Measurements from ENCODE around the gene SPTBN4.

GRCh38 chr19:40550951-40551350 is 84.2 kb downstream of the SPTBN4 start:
- no peak for TF ChIP-seq EP300 (IDR thresholded peaks at IDR 0.05; ENCODE audit: borderline replicate concordance)
- TF ChIP-seq REST (IDR thresholded peaks at IDR 0.05; ENCODE audit: low read depth), result no peak
- TF ChIP-seq YY1 (IDR thresholded peaks at IDR 0.05; ENCODE audit: low read depth), result no peak
- no peak for TF ChIP-seq CREB1 (IDR thresholded peaks at IDR 0.05; ENCODE audit: low read depth)
- no peak for TF ChIP-seq EGR1 (IDR thresholded peaks at IDR 0.05)
- no peak for TF ChIP-seq NFIC (IDR thresholded peaks at IDR 0.05)
- no peak for TF ChIP-seq TEAD4 (IDR thresholded peaks at IDR 0.05)
- no peak for TF ChIP-seq TAF1 (IDR thresholded peaks at IDR 0.05; ENCODE audit: low read depth)
- TF ChIP-seq FOXM1 (IDR thresholded peaks at IDR 0.05; ENCODE audit: borderline replicate concordance, low read depth), result no peak
- no peak for TF ChIP-seq USF1 (IDR thresholded peaks at IDR 0.05)
- no peak for TF ChIP-seq TCF12 (IDR thresholded peaks at IDR 0.05; ENCODE audit: low read depth)
- TF ChIP-seq, protein P1, sequence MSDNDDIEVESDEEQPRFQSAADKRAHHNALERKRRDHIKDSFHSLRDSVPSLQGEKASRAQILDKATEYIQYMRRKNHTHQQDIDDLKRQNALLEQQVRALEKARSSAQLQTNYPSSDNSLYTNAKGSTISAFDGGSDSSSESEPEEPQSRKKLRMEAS (IDR thresholded peaks at IDR 0.05), result no peak

Data from Ishikawa (cell line).